Measurements from ENCODE around the gene TCOF1.

The TCOF1 gene

DNA sequence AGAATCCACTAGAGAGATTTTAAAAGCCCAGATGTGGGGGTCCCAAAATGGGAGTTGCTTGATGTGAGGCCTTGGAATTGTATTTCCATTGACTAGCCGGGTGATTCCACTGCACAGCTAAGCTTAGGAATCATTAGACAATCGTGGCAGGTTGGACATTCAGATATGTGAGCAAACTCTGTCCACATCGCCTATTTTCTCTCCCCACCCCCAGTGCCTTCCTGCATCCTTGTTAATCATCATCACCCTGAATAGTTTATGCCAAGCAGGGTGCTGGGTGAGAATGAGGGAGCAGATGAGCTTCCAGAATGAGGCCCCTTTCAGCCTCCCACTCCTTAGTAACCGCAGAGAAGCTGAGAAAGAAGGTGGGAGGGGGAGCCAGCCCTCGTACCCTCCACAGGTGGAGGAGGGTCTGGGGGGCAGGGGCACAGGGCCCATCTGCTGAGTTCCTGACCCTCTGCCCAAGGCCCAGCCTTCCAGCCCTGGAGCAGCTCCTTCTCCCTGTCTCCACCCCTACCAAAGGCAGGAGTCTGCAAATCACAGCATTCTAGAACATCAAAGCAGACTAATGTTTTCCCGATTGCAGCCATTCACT is 7.7 kb upstream of the TCOF1 start:
- TF ChIP-seq, protein P1, sequence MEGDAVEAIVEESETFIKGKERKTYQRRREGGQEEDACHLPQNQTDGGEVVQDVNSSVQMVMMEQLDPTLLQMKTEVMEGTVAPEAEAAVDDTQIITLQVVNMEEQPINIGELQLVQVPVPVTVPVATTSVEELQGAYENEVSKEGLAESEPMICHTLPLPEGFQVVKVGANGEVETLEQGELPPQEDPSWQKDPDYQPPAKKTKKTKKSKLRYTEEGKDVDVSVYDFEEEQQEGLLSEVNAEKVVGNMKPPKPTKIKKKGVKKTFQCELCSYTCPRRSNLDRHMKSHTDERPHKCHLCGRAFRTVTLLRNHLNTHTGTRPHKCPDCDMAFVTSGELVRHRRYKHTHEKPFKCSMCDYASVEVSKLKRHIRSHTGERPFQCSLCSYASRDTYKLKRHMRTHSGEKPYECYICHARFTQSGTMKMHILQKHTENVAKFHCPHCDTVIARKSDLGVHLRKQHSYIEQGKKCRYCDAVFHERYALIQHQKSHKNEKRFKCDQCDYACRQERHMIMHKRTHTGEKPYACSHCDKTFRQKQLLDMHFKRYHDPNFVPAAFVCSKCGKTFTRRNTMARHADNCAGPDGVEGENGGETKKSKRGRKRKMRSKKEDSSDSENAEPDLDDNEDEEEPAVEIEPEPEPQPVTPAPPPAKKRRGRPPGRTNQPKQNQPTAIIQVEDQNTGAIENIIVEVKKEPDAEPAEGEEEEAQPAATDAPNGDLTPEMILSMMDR (IDR thresholded peaks at IDR 0.05; ENCODE audit: insufficient read depth, missing control alignments) = no peak
- no peak for DNase-seq (ENCODE audit: insufficient read length, low spot score)

DNA sequence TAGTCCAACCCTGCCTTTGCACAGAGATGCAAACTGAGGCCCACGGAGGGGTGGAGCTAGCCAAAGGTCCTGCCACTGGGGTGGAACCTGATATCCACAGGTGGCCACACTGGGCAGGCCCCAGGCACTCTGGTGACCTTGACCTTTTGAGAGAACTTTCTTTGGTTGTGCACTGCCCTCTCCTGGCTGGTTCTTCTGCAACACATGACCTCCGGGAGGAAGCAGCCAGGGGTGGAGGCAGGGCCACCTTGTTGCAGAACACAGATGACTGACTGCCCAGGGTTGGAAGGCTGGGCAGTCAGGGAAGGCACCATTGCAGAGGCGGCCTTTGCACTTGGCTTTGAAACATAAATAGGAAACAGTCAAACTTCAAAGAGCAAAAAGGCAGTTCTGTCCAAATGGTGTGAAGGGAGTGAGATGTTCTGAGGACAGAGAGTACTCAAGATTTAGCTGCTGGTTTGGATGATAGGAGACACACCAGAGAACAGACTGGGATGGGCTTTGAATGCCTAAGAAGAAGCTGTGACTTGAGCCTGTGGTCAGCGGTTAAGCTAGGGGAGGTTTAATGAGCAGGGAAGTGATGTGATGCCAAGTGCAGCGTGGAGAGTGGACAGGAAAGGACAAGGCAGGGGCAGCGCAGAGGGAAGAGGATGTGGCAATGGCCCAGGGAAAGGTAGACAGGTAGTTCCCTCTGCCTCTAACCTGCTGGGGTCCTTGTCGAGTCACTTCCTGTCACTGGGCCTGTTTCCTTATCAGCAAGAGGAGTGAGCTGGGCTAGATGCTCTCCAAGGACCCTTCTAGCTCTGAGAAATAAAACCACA is 6.8 kb upstream of the TCOF1 start:
- FAIRE-seq (no peak), DNase-seq (ENCODE audit: insufficient read length, low spot score) (peak; percentile 76)
- TF ChIP-seq, protein P1 (IDR thresholded peaks at IDR 0.05; ENCODE audit: insufficient read depth, missing control alignments) = peak; percentile 72

More for the DNA sequence above, 7.7 kb upstream of the TCOF1 start:
- no peak for FAIRE-seq

DNA sequence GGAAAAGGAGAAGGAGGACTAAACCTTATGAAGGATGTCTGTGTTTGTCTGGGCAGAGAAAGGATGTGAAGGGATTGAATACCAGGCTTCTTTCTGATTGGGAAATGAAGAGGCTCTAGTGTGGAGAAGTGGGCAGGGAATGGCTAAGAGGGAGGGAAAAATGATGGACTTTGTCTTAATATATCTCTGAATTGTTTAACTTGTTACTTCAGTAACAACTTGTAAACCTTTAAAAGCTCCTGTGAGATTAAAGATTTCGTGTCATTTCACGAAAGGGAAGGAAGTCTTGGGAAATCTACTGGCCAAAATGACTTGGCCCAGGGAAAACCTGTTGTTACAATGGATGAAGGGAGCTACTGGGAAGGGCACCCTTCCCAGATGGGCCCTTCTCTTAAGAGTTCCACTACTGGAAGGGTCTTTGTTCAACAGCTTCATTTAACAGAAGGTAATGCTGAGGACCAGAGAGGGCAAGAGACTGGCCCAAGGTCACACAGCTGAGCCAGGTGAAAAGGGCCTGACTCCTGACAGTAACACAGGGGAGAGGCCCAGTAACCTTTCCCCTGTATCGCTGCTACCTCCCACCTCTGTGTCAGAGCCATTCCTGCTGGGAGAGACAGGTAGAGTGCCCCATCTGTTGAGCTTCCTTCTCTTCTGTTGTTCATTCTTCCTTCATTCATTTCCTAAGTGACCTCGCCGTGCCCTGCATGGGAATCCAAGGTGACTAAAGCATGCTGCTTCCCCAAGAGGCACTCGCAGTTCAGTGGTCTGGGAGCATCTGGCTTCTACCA is 5.1 kb upstream of the TCOF1 start:
- FAIRE-seq (no peak), DNase-seq (ENCODE audit: insufficient read length, low spot score) (no peak)
- TF ChIP-seq, protein P1 (IDR thresholded peaks at IDR 0.05; ENCODE audit: insufficient read depth, missing control alignments) = no peak

DNA sequence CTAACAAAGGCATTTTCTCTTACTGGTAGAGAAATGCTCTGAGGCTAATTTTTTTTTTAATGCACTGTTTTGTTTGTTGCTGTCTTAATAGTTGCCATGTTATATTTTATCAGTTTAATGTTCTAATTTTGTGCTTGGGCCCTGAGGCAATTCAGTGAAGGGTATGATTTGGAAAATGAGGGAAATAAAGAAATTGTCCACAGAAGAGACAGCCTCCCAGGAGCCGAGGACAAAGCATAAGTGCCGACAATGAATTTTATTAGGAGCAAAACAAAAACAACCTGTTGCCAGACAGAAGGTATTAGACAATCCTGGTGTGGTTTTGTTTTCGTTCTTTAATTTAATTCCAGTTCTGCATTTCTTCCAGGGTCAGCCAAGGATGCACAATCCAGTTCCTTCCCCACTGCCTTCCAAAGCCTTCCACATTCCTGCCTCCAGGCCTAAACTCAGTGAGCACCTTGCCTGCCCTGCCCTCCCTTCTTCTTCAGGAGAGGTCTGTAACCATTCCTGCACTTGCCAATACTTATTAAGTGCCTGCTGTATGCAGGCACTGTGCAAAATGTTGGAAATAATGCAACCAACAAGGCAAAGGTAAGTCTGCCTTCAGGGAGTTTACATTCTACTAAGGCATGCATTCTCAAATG is 4.3 kb upstream of the TCOF1 start:
- TF ChIP-seq, protein P1 (IDR thresholded peaks at IDR 0.05; ENCODE audit: insufficient read depth, missing control alignments) = no peak
- FAIRE-seq (no peak), DNase-seq (ENCODE audit: insufficient read length, low spot score) (no peak)

DNA sequence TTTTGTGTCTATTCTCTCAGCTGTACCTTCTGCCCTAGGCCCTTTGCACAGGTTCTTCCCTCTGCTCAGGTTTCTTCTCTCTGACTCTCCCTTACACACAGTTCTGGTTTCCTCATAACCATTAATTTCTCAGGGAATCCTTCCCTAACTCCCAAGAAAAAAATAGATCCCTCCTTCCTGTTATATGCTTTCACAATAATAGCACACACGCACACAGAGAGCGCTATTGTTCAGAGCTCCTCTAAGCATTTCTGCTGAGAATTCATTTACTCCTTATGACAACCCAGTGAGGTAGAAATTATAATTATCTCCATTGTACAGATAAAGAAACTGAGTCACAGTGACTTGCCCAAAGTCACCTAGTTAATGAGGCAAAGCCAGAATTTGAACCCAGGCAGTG is 1.7 kb upstream of the TCOF1 start:
- TF ChIP-seq, protein P1 (IDR thresholded peaks at IDR 0.05; ENCODE audit: insufficient read depth, missing control alignments) = no peak
- no peak for DNase-seq (ENCODE audit: insufficient read length, low spot score)
- FAIRE-seq = no peak

DNA sequence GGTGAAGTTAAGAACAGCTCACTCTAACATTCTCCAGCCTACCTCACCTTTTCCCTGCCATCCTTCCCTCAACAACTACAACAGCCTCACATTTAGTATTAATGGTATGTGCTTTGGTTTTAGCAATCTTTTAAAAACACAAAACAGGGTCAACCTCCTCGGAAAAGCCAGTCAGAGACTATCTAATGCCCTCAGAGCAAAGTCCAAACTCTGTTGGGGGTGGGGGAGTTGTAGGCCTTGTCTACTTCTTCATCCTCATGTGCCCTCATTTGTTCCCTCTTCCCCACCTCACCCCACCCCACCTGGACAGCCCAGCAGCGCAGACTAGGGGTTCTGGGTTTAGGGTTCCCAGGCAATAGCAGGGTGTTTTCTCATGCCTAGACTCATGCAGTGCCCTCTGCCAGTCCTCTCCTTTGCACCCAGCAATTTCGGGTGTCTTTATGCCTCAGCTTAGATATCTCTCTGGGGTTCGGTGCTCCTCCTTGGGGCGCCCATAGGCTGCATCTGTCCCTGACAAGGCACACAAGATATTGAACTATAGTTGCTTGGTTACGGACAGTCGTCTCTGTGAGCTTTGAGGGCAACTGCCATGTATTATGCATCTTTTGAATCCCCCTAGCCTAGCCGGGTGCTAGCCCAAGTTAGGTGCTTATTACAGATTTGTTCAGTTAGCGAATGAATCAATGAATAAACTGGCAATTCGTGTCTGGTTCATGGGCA is 762 bp upstream of the TCOF1 start:
- TF ChIP-seq, protein P1 (IDR thresholded peaks at IDR 0.05; ENCODE audit: insufficient read depth, missing control alignments) = no peak
- DNase-seq (ENCODE audit: insufficient read length, low spot score) (no peak), FAIRE-seq (no peak)
